Heart left ventricle (tissue), 16 donors: ENCODE data around the gene CRHBP. TPM values are rescaled to one million over a fixed set of nuclear protein-coding genes. Genes with fewer than 3 reads are reported as not detected.
"Not testable (repeated sequence)": the region's sequence is repeated elsewhere in the genome, so short reads cannot be mapped to it uniquely, and the experiment has no call there.

Source experiments
- ATAC-seq, 4 donors: fragments of 200-7000 bp; cut with Tn5 transposase; one replicate each; pipeline ENCODE4 v1.9.1; 2020 to 2022; ENCODE audit warnings: moderate library complexity in 4 of 4, mild to moderate bottlenecking in 3 of 4, moderate number of reproducible peaks in 1 of 4
- DNase-seq, 5 donors: peaks; one replicate each; pipeline ENCODE4 v3.0.0-alpha.2; 2020
- H3K27ac ChIP-seq, 12 donors: fragments of 200-600 bp; sonication (generic) in 4 of 12; one replicate each; pipeline versions ENCODE4 v1.5.0 to v1.8.0; 2016 to 2022; ENCODE audit warnings: mild to moderate bottlenecking in 2 of 12
- H3K27me3 ChIP-seq, 9 donors: fragments of 200-600 bp; sonication (generic) in 2 of 9; one replicate each; pipeline versions ENCODE4 v1.5.1 to v1.8.0; 2016 to 2022; ENCODE audit warnings: mild to moderate bottlenecking in 3 of 9
- H3K36me3 ChIP-seq, 9 donors: fragments of 200-600 bp; sonication (generic) in 2 of 9; one replicate each; pipeline versions ENCODE4 v1.5.0 to v1.8.0; 2018 to 2022; ENCODE audit warnings: mild to moderate bottlenecking in 2 of 9
- H3K4me1 ChIP-seq, 12 donors: fragments of 200-600 bp; sonication (generic) in 4 of 12; one replicate each; pipeline versions ENCODE4 v1.5.0 to v1.8.0; 2016 to 2022; ENCODE audit warnings: mild to moderate bottlenecking in 3 of 12
- H3K4me3 ChIP-seq, 12 donors: fragments of 200-600 bp; sonication (generic) in 4 of 12; one replicate each; pipeline versions ENCODE4 v1.5.0 to v1.8.0; 2017 to 2022; ENCODE audit warnings: mild to moderate bottlenecking in 9 of 12, moderate library complexity in 4 of 12
- H3K9me3 ChIP-seq, 12 donors: fragments of 200-600 bp; sonication (generic) in 4 of 12; one replicate each; pipeline versions ENCODE4 v1.5.0 to v1.8.0; 2016 to 2022; ENCODE audit warnings: mild to moderate bottlenecking in 1 of 12
- POLR2A ChIP-seq, 2 donors: fragments of 450-650 bp; IDR thresholded peaks; one replicate each; pipeline ENCODE4 v1.6.1; 2017; ENCODE audit warnings: antibody characterized with exemption in 2 of 2, mild to moderate bottlenecking in 2 of 2, moderate library complexity in 2 of 2
- WGBS, 4 donors: extraction: QIAGEN DNeasy Blood & Tissue Kit in 2 of 4; methylation state at CpG; one replicate each; pipeline versions ENCODE4 v1.1.5 to v1.1.7; 2013 to 2018; 5-methylcytosine and 5-hydroxymethylcytosine counted together
- intact Hi-C, 10 donors: fragments of 100-400 bp; cut with DNase I; formaldehyde crosslinking; loops; one replicate each; pipeline versions ENCODE4 v1.11.1 to v1.14.2; 2022
- polyA plus RNA-seq, 2 donors: library from polyadenylated mRNA; stranded (reverse); fragments of 200-250 nt; gene quantifications; one replicate each; pipeline ENCODE4 v1.2.3, GENCODE V29; 2013
- total RNA-seq, 9 donors: library from RNA; depleted of rRNA in 2 of 9; stranded (reverse); fragments of >200 nt in 2 of 9; fragmentation: NEBNext Ultra II Directional in 3 of 9; extraction: Animal tissue kit (Norgen Biotek cat#: 25700) in 3 of 9; gene quantifications; one replicate each; pipeline versions ENCODE4 v1.1.0 to v1.2.4, GENCODE V29; 2016 to 2023
- TF ChIP-seq, protein P1 (sequence below), 12 donors: fragments of 200-600 bp; sonication (generic) in 4 of 12; IDR thresholded peaks; one replicate each; pipeline versions ENCODE4 v1.5.0 to v1.8.0; 2018 to 2022; ENCODE audit warnings: antibody characterized with exemption in 12 of 12, mild to moderate bottlenecking in 5 of 12
- donor health status: ischemic (EF 13 %, LVEDD 7.1; RV severe dilation, severe dysfunction).
- donor health status: healthy with polysubstance abuse.
- donor health status: DM: no; HTN: yes; CAD: no.
- donor health status: DM: no; HTN: no; CAD: no.
- donor health status: ischemic (EF 25% LVEDD 6.9; RV normal size, moderate dysfunction).
- donor health status: ischemic (EF 25% LVEDD 5.7; RV mildly dilated, moderate dysfunction).
- donor health status: healthy.
- donor health status: DM: yes; HTN: yes; CAD: no.
- donor health status: ischemic (EF 35%, LVEDD 5.7; RV mildly dilated, moderate dysfunction).
- donor health status: nonischemic (EF 11% LVEDD 7.7; RV severe dilation, severe dysfunction).
- donor health status: DM: yes; HTN: yes; CAD: no.
- donor health status: PGD.
- donor health status: ischemic (EF 29% LVEDD 5.4; RV normal size, mild dysfunction).
- donor health status: nonischemic (EF 23%, LVEDD 6.1; RV moderate dilation, normal function).

Gene CRHBP
- total and polyA plus RNA-seq, 11 donors: 0.38 to 2.8 (median 1.4) TPM

DNA sequence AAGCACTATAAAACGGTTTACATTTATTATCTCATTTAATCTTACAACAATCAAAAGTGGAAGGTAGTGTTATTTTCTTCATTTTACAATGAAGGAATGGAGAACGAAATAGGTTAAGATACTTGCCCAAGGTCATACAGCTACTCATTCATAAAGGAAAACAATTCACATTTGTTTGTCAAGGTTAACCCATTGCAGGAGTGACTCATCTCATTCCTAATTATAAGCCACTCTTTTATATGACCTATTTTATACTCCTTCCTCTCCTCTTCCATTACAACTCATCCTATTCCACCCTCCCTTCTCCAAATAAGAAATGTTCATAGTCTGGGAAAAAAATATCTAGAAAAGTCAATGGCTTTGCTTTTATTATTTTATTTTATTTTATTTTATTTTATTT lies 29.6 kb downstream of the CRHBP start:
- no peaks in the 10 kb centered on the region for H3K9me3 ChIP-seq
- WGBS, 4 donors: 86 to 90% (median 89%) methylated on average over 2 of the region's 2 CpGs
- H3K36me3 ChIP-seq: no peaks in the 10 kb centered on the region
- no peaks in the 10 kb centered on the region for H3K27me3 ChIP-seq
- DNase-seq (no peak), ATAC-seq (no peak)
- TF ChIP-seq, protein P1, sequence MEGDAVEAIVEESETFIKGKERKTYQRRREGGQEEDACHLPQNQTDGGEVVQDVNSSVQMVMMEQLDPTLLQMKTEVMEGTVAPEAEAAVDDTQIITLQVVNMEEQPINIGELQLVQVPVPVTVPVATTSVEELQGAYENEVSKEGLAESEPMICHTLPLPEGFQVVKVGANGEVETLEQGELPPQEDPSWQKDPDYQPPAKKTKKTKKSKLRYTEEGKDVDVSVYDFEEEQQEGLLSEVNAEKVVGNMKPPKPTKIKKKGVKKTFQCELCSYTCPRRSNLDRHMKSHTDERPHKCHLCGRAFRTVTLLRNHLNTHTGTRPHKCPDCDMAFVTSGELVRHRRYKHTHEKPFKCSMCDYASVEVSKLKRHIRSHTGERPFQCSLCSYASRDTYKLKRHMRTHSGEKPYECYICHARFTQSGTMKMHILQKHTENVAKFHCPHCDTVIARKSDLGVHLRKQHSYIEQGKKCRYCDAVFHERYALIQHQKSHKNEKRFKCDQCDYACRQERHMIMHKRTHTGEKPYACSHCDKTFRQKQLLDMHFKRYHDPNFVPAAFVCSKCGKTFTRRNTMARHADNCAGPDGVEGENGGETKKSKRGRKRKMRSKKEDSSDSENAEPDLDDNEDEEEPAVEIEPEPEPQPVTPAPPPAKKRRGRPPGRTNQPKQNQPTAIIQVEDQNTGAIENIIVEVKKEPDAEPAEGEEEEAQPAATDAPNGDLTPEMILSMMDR (IDR thresholded peaks at IDR 0.05): no peak
- no peak for TF ChIP-seq POLR2A (IDR thresholded peaks at IDR 0.05)
- no peak overlapping the region for H3K4me3 ChIP-seq
- H3K27ac ChIP-seq: no peak overlapping the region
- H3K4me1 ChIP-seq: peaks cover 0 to 6% (median 0%) of the 10 kb centered on the region in 12 donors
- intact Hi-C loops: no loop called here

DNA sequence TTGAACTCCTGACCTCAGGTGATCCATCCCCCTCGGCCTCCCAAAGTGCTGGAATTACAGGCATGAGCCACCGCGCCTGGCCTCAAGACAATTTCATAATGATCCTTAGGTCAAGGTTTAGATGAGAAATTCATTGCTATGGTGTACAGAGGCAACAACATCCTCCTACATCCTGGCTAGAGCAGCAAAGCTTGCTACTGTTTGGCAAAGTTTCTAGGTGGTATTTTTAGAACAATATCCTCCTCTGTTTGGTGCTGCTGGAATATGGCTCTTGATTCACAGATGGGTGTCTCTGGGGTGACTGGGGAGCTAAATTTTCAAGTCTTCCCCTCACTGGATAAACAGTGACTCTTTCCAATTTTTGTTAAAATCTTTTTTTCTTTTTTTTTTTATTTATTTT lies 30.6 kb downstream of the CRHBP start:
- peak in 2 of 5 donors; percentile 8 to 34 for DNase-seq
- ATAC-seq: peak in 2 of 4 donors; percentile 43 to 74

GRCh38 chr5:76986825-76987526 lies 34.1 kb downstream of the CRHBP start:
- Histone ChIP-seq H3K27ac (no peak overlapping the region), H3K4me1 (peaks cover 0 to 6% (median 0%) of the 10 kb centered on the region in 12 donors), H3K4me3 (no peak overlapping the region), H3K9me3 (no peaks in the 10 kb centered on the region), H3K27me3 (no peaks in the 10 kb centered on the region), H3K36me3 (no peaks in the 10 kb centered on the region)
- intact Hi-C loops: no loop called here
- ATAC-seq: no peak
- no peak for DNase-seq
- no peak for TF ChIP-seq POLR2A (IDR thresholded peaks at IDR 0.05)
- TF ChIP-seq, protein P1 (IDR thresholded peaks at IDR 0.05): no peak
- 37 to 59% (median 52%) methylated on average over 6 of the region's 6 CpGs for WGBS, 4 donors

More for the DNA sequence above, 30.6 kb downstream of the CRHBP start:
- Histone ChIP-seq H3K9me3 (no peaks in the 10 kb centered on the region), H3K27ac (no peak overlapping the region), H3K4me1 (peaks cover 0 to 6% (median 0%) of the 10 kb centered on the region in 12 donors), H3K4me3 (no peak overlapping the region), H3K36me3 (no peaks in the 10 kb centered on the region), H3K27me3 (no peaks in the 10 kb centered on the region)
- no peak for TF ChIP-seq POLR2A (IDR thresholded peaks at IDR 0.05)
- TF ChIP-seq, protein P1 (IDR thresholded peaks at IDR 0.05): no peak
- intact Hi-C loops: no loop called here
- WGBS, 4 donors: 33 to 49% (median 40%) methylated on average over 3 of the region's 3 CpGs

- DNase-seq: no peak
- ATAC-seq: no peak
- Histone ChIP-seq H3K4me3 (no peak overlapping the region), H3K9me3 (no peaks in the 10 kb centered on the region), H3K27ac (no peak overlapping the region), H3K36me3 (no peaks in the 10 kb centered on the region), H3K4me1 (no peaks in the 10 kb centered on the region), H3K27me3 (no peaks in the 10 kb centered on the region)
- TF ChIP-seq, protein P1 (IDR thresholded peaks at IDR 0.05): no peak
- no peak for TF ChIP-seq POLR2A (IDR thresholded peaks at IDR 0.05)
- intact Hi-C loops: no loop called here
- 74 to 84% (median 74%) methylated on average over 5 of the region's 5 CpGs for WGBS, 4 donors
Observed at GRCh38 chr5:76990899-76991459, 38.1 kb downstream of the CRHBP start.

- H3K36me3 ChIP-seq, H3K27me3 ChIP-seq, H3K4me1 ChIP-seq, ATAC-seq, H3K4me3 ChIP-seq, DNase-seq, H3K9me3 ChIP-seq, H3K27ac ChIP-seq, intact Hi-C loops: not testable (repeated sequence)
- 80 to 91% (median 85%) methylated on average over 9 of the region's 9 CpGs for WGBS, 4 donors
Observed at GRCh38 chr5:76993436-76993835, 40.6 kb downstream of the CRHBP start.
